OCI-LY7 (cell line): ENCODE measurements around the gene ATP5F1E.

Experiments used
- CTCF ChIP-seq: fragments of 200-600 bp; sonication (generic); conservative IDR thresholded peaks from 2 replicates; pipeline ENCODE4 v1.5.1; 2014; ENCODE audit warnings: mild to moderate bottlenecking, antibody characterized with exemption, low read length, moderate library complexity, mixed read lengths
- EZH2phosphoT487 ChIP-seq: fragments of 200-600 bp; sonication (generic); IDR thresholded peaks from 2 replicates; pipeline ENCODE4 v1.6.1; 2018; ENCODE audit warnings: low read depth, borderline replicate concordance, mild to moderate bottlenecking, mixed run types, antibody characterized with exemption, low read length, moderate library complexity, mixed read lengths

DNA sequence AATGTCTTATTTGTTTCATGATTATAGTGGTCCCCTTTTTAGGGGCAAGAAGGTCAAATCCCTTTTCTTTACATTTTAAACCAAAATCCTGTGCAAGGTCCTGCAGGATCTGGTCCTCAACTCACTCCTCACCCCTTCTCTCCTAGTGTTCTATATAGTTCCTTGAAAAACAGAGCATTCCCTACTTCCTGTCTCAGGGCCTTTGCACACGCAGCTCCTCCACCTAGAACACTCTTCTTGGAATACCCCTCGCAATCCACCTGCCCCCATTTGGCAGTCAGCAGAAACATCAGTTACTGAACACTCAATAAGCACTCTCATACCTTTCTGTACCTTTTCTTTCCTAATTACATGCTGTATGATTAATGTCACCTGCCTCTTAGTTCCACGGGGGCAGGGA lies 3.2 kb upstream of the ATP5F1E start:
- TF ChIP-seq CTCF (no peak), EZH2phosphoT487 (no peak)
